ENCODE measurements around the gene CCL3. TPM values are rescaled to one million over a fixed set of nuclear protein-coding genes. Genes with fewer than 3 reads are reported as not detected.

CCL3 gene
- total and polyA plus RNA-seq, 4 donors: 0.92 to 5.6 (median 1.8) TPM

DNA sequence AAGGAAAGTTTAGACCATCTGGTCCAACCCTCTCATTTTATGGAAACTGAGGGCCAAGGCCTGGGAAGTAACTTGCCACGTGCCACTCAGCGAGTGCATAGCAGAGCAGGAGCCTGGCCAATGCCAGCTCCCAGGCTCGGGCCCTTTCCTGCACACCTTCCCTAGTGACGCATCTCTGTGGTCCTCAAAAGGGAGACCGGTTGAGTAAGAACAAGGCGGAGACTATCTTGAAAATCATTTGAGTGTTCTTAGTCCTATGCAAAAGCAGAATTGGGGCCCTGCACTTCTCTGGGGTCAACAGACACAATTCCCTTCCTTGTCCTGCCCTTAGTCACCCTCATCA is 16.5 kb upstream of the CCL3 start:
- Histone ChIP-seq H3K9me3 (ENCODE audit: control insufficient read depth in 4 of 4, low read length in 3 of 4) (no peaks in the 10 kb centered on the region), H3K27ac (ENCODE audit: low read depth in 1 of 2, low read length in 2 of 2) (no peak overlapping the region), H3K4me3 (ENCODE audit: low read depth in 1 of 3, low read length in 3 of 3) (no peak overlapping the region), H3K4me1 (ENCODE audit: control insufficient read depth in 4 of 4, insufficient read depth in 4 of 4, low read length in 3 of 4) (no peaks in the 10 kb centered on the region), H3K27me3 (ENCODE audit: control insufficient read depth in 4 of 4, insufficient read depth in 4 of 4, low read length in 3 of 4) (no peaks in the 10 kb centered on the region), H3K36me3 (ENCODE audit: control insufficient read depth in 4 of 4, insufficient read depth in 3 of 4, low read depth in 1 of 4, low read length in 3 of 4) (no peaks in the 10 kb centered on the region), H3K9ac (ENCODE audit: low read depth in 1 of 2, low read length in 2 of 2) (no peak overlapping the region)
- 93% methylated on average over 6 of the region's 6 CpGs for whole genome bisulfite sequencing
- no peak for DNase-seq (ENCODE audit: low spot score)
- TF ChIP-seq RXRA (IDR thresholded peaks at IDR 0.05): no peak
- no peak for TF ChIP-seq NR2F2 (IDR thresholded peaks at IDR 0.05)
- no peak for TF ChIP-seq HNF4G (IDR thresholded peaks at IDR 0.05)
- TF ChIP-seq, protein P1, sequence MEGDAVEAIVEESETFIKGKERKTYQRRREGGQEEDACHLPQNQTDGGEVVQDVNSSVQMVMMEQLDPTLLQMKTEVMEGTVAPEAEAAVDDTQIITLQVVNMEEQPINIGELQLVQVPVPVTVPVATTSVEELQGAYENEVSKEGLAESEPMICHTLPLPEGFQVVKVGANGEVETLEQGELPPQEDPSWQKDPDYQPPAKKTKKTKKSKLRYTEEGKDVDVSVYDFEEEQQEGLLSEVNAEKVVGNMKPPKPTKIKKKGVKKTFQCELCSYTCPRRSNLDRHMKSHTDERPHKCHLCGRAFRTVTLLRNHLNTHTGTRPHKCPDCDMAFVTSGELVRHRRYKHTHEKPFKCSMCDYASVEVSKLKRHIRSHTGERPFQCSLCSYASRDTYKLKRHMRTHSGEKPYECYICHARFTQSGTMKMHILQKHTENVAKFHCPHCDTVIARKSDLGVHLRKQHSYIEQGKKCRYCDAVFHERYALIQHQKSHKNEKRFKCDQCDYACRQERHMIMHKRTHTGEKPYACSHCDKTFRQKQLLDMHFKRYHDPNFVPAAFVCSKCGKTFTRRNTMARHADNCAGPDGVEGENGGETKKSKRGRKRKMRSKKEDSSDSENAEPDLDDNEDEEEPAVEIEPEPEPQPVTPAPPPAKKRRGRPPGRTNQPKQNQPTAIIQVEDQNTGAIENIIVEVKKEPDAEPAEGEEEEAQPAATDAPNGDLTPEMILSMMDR (IDR thresholded peaks at IDR 0.05; ENCODE audit: low read depth, low read length, missing input control): no peak
- TF ChIP-seq JUND (IDR thresholded peaks at IDR 0.05): no peak
- no peak for TF ChIP-seq HNF4A (conservative IDR thresholded peaks at IDR 0.05)
- no peak for TF ChIP-seq TAF1 (conservative IDR thresholded peaks at IDR 0.05)
- no peak for TF ChIP-seq EGR1 (IDR thresholded peaks at IDR 0.05; ENCODE audit: low read depth in 2 of 2)
- no peak for TF ChIP-seq YY1 (IDR thresholded peaks at IDR 0.05)
- TF ChIP-seq, protein P2, sequence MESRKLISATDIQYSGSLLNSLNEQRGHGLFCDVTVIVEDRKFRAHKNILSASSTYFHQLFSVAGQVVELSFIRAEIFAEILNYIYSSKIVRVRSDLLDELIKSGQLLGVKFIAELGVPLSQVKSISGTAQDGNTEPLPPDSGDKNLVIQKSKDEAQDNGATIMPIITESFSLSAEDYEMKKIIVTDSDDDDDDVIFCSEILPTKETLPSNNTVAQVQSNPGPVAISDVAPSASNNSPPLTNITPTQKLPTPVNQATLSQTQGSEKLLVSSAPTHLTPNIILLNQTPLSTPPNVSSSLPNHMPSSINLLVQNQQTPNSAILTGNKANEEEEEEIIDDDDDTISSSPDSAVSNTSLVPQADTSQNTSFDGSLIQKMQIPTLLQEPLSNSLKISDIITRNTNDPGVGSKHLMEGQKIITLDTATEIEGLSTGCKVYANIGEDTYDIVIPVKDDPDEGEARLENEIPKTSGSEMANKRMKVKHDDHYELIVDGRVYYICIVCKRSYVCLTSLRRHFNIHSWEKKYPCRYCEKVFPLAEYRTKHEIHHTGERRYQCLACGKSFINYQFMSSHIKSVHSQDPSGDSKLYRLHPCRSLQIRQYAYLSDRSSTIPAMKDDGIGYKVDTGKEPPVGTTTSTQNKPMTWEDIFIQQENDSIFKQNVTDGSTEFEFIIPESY (IDR thresholded peaks at IDR 0.05): no peak
- no peak for TF ChIP-seq GABPA (IDR thresholded peaks at IDR 0.05 in 1 of 2, conservative IDR thresholded peaks at IDR 0.05 in 1 of 2)
- no peak for TF ChIP-seq RAD21 (IDR thresholded peaks at IDR 0.05)
- TF ChIP-seq, protein P3, sequence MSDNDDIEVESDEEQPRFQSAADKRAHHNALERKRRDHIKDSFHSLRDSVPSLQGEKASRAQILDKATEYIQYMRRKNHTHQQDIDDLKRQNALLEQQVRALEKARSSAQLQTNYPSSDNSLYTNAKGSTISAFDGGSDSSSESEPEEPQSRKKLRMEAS (IDR thresholded peaks at IDR 0.05): no peak
- no peak for TF ChIP-seq FOXA1 (IDR thresholded peaks at IDR 0.05)
- TF ChIP-seq, protein P4, sequence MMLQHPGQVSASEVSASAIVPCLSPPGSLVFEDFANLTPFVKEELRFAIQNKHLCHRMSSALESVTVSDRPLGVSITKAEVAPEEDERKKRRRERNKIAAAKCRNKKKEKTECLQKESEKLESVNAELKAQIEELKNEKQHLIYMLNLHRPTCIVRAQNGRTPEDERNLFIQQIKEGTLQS (IDR thresholded peaks at IDR 0.05): no peak
- no peak for TF ChIP-seq FOXA2 (IDR thresholded peaks at IDR 0.05)

DNA sequence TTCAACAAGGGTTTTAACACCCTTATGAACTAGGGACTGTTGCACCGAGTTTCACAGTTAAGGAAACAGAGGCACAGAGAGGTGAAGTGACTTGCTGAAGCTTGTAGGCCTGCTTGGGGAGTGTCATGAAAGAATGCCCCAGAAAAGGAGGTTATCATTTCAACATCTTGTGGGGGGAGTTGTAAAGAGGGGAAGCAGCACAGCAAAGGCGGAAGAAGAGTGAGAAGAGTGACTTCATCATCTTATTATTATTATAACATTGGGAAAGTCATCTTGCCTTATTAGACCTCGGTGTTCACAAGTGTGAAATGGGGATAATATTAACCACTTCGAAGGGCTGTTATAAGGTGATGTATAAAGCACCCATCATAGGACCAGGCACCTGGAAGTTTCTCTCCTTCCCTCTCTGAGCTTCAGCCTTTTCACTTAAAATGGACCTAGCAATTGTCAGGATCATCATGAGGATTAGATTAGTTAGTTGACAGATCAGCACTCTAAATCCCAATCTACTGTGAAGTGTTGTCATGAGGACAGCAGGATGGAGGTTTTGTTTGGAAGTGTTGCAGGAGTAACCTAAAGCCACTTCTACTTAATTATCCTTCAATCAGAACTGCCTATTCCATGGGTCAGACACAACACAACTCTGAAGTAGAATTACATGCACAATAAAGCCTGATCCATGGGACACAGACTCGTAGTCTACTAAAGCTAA is 16.0 kb upstream of the CCL3 start:
- H3K9me3 ChIP-seq (ENCODE audit: control insufficient read depth in 4 of 4, low read length in 3 of 4): no peaks in the 10 kb centered on the region
- H3K4me1 ChIP-seq (ENCODE audit: control insufficient read depth in 4 of 4, insufficient read depth in 4 of 4, low read length in 3 of 4): no peaks in the 10 kb centered on the region
- 84% methylated on average over 5 of the region's 5 CpGs for WGBS
- DNase-seq (ENCODE audit: low spot score): no peak
- no peaks in the 10 kb centered on the region for H3K36me3 ChIP-seq (ENCODE audit: control insufficient read depth in 4 of 4, insufficient read depth in 3 of 4, low read depth in 1 of 4, low read length in 3 of 4)
- H3K4me3 ChIP-seq (ENCODE audit: low read depth in 1 of 3, low read length in 3 of 3): no peak overlapping the region
- H3K27ac ChIP-seq (ENCODE audit: low read depth in 1 of 2, low read length in 2 of 2): no peak overlapping the region
- no peaks in the 10 kb centered on the region for H3K27me3 ChIP-seq (ENCODE audit: control insufficient read depth in 4 of 4, insufficient read depth in 4 of 4, low read length in 3 of 4)
- H3K9ac ChIP-seq (ENCODE audit: low read depth in 1 of 2, low read length in 2 of 2): peak overlapping the region in 1 of 2 donors; percentile 39
- TF ChIP-seq YY1 (IDR thresholded peaks at IDR 0.05) (no peak), HNF4G (IDR thresholded peaks at IDR 0.05) (no peak), TAF1 (conservative IDR thresholded peaks at IDR 0.05) (no peak), JUND (IDR thresholded peaks at IDR 0.05) (no peak), SP1 (IDR thresholded peaks at IDR 0.05) (no peak), HNF4A (conservative IDR thresholded peaks at IDR 0.05) (no peak), NR2F2 (IDR thresholded peaks at IDR 0.05) (no peak), RAD21 (IDR thresholded peaks at IDR 0.05) (no peak), FOXA1 (IDR thresholded peaks at IDR 0.05) (no peak), GABPA (IDR thresholded peaks at IDR 0.05 in 1 of 2, conservative IDR thresholded peaks at IDR 0.05 in 1 of 2) (no peak), EGR1 (IDR thresholded peaks at IDR 0.05; ENCODE audit: low read depth in 2 of 2) (no peak), FOXA2 (IDR thresholded peaks at IDR 0.05) (no peak)
- TF ChIP-seq, protein P2 (IDR thresholded peaks at IDR 0.05): no peak
- TF ChIP-seq, protein P4 (IDR thresholded peaks at IDR 0.05): no peak
- TF ChIP-seq, protein P5, sequence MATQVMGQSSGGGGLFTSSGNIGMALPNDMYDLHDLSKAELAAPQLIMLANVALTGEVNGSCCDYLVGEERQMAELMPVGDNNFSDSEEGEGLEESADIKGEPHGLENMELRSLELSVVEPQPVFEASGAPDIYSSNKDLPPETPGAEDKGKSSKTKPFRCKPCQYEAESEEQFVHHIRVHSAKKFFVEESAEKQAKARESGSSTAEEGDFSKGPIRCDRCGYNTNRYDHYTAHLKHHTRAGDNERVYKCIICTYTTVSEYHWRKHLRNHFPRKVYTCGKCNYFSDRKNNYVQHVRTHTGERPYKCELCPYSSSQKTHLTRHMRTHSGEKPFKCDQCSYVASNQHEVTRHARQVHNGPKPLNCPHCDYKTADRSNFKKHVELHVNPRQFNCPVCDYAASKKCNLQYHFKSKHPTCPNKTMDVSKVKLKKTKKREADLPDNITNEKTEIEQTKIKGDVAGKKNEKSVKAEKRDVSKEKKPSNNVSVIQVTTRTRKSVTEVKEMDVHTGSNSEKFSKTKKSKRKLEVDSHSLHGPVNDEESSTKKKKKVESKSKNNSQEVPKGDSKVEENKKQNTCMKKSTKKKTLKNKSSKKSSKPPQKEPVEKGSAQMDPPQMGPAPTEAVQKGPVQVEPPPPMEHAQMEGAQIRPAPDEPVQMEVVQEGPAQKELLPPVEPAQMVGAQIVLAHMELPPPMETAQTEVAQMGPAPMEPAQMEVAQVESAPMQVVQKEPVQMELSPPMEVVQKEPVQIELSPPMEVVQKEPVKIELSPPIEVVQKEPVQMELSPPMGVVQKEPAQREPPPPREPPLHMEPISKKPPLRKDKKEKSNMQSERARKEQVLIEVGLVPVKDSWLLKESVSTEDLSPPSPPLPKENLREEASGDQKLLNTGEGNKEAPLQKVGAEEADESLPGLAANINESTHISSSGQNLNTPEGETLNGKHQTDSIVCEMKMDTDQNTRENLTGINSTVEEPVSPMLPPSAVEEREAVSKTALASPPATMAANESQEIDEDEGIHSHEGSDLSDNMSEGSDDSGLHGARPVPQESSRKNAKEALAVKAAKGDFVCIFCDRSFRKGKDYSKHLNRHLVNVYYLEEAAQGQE (IDR thresholded peaks at IDR 0.05): no peak

Measured in liver (tissue), 9 donors.